Hepatocyte (in vitro differentiated cells): Measurements from ENCODE around the gene MYBPC2.

Experiments used
- CTCF ChIP-seq: fragments of 200-600 bp; sonication (generic); IDR thresholded peaks from 2 replicates; pipeline ENCODE4 v1.5.1; 2016; ENCODE audit warnings: antibody characterized with exemption, mild to moderate bottlenecking; ENCODE audit not compliant: poor library complexity
- EZH2 ChIP-seq: fragments of 200-600 bp; sonication (generic); IDR thresholded peaks from 2 replicates; pipeline ENCODE4 v1.6.1; 2016; ENCODE audit warnings: antibody characterized with exemption, mild to moderate bottlenecking, borderline replicate concordance
- EZH2phosphoT487 ChIP-seq: fragments of 200-600 bp; sonication (generic); IDR thresholded peaks from one replicate; pipeline ENCODE4 v1.6.1; 2018; ENCODE audit warnings: antibody characterized with exemption, mild to moderate bottlenecking, low read depth, moderate library complexity; ENCODE audit not compliant: unreplicated experiment, severe bottlenecking

GRCh38 chr19:50464348-50464747 is 31.7 kb downstream of the MYBPC2 start:
- TF ChIP-seq EZH2phosphoT487 (no peak), CTCF (no peak), EZH2 (no peak)
